ENCODE results near the gene SETBP1.

DNA sequence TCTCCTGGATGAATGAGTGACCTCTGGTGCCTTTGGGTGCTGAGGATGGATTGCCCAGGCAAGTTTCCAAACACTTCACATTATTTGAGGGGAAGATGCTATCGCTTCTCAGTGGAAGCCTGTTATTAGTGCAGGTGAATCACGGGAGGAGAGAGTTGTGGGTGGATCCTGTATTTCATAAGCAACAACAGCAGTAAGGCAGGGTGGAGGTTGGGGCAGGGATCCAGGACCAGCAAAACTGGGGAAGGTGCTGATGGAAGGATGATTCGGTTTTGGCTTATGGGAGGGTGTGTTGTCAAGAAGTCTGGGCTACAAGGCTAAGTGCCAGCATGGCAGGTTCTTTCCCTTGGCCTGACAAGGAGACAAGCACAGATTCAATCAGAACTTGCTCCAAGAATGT is 37.7 kb upstream of the SETBP1 start:
- TF ChIP-seq POLR2A (IDR thresholded peaks at IDR 0.05; ENCODE audit: low read depth, low read length): no peak
- no peak for TF ChIP-seq TAF1 (IDR thresholded peaks at IDR 0.05; ENCODE audit: borderline replicate concordance, low read depth, low read length)
- no peak for TF ChIP-seq POLR2AphosphoS5 (IDR thresholded peaks at IDR 0.05; ENCODE audit: low read depth, low read length)
